NOMO-1 treated with dmso at 0.1 percent for 144 hours (cell line): ENCODE results near the gene NDUFS1.
A peak's percentile ranks its signal among the peaks of the same experiment; 100 is the strongest.
"Not testable (repeated sequence)": the region's sequence is repeated elsewhere in the genome, so short reads cannot be mapped to it uniquely, and the experiment has no call there.

ENCODE experiments used
- DNase-seq: peaks from one replicate; lab custom pipeline; 2025; ENCODE audit not compliant: unreplicated experiment; lab: John Stamatoyannopoulos, UW

NDUFS1 gene

GRCh38 chr2:206159346-206160124 is at the start of gene NDUFS1, which contains the start of gene EEF1B2:
NDUFS1 (minus strand) TSS chr2:206159444; CDS start chr2:206153678, 5,766 bp downstream.
EEF1B2 (plus strand) TSS chr2:206159895; CDS start chr2:206159980, 85 bp downstream.
- peak; percentile 94 for DNase-seq

GRCh38 chr2:206208900-206209299 is 49.7 kb upstream of the NDUFS1 start:
- DNase-seq, result no peak

DNA sequence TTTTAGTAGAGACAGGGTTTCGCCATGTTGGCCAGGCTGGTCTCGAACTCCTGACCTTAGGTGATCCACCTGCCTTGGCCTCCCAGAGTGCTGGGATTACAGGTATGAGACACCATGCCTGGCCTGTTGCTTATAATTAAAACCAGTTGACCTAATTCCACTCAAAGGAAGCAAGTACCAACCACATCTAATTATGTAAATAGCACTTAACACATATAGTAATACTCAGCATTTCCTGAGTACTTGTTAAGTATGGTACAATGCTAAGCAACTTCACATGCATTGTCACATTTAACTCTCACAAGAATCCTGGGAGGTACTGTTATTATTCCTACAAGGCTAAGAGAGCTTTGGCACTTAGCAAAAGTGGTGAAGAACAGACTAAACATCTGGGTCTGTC is 48.1 kb upstream of the NDUFS1 start:
- not testable (repeated sequence) for DNase-seq

DNA sequence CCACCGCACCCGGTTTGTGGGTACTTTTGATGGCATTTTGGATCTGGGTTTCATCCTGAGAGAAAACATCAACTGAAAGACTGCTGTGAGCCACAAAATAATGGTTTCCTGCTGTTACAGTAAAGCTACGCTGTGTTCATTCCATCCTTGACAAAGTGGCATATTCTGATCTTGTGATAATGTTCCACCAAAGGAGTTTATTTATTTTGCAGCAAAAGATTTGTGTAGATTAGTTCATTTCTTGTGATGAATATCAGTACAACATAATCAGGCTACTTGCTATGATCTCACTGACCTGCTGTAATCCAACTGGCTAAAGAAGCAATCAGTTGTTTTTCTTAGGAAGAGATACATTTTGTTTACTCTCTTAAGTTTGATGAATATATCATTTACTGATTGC is 45.5 kb upstream of the NDUFS1 start:
- DNase-seq, result no peak

DNA sequence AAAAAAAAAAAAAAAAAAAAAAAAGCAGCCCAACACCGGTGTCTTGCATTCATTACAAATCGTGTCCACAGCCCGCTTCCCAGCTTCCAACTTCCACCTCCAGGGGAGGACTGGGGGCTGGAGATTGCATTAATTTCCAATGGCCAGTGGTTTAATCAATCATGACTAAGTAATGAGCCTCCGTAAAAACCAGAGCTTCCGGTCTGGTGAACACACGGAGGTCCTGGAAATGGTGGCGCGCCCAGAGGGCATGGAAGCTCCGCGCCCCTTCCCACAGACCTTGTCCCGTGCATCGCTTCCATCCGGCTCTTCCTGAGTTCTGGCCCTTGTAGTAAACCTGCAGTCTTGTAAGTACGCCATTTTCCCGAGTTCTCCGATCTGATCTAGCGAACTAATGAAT is 44.1 kb upstream of the NDUFS1 start:
- no peak for DNase-seq

- DNase-seq, result no peak
These were observed 43.2 kb upstream of the NDUFS1 start for GRCh38 chr2:206202446-206202845.

DNA sequence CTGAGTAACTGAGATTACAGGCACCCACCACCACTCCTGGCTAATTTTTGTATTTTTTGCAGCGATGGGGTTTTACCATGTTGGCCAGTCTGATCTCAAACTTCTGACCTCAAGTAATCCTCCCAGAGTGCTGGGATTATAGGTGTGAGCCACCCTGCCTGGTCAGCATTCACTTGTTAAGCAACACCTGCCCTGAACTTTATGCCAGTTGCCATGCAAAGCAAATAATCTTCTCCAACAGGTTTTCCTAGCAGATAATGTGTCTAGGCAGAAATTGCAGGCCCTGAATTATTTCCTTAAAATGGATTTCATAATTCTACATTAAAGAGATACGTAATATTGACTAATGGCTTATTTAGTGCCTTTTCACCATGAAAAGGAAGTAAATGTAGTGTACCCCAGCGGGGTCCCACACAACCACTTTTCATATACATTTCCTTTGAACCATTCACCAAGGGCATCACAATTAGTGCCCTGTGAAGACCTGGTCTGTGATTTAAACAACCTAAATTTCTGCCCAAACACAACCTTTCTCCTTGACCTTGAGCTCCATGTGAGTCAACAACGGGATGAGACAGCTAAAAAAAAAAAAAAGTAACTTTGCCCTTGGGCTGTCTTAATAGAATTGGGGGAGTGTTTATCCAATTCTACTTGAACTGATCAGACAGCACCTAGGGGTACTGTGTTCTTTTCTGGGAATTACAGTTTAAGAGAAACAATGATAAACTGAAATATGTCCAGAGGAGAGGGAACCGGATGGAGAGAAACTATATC is 42.0 kb upstream of the NDUFS1 start:
- DNase-seq, result no peak

DNA sequence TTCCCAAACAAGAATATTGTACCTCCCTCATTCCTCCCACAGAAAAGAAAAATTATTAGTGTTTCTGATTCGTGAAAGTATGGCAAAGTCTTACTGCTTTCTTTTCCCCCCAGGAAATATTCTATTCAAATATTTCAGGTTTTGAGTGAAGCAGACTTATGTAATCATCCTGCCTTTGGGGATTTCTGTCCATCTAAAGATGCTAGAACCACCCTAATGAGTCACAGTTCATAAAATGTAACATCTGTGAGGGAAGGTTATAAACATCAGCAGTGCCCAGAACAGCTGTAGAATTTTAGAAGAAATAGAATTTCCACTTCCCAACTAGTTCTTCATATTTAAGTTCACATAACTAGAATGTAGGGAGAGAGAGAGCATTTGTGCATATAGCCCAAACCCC is 39.4 kb upstream of the NDUFS1 start:
- no peak for DNase-seq

DNA sequence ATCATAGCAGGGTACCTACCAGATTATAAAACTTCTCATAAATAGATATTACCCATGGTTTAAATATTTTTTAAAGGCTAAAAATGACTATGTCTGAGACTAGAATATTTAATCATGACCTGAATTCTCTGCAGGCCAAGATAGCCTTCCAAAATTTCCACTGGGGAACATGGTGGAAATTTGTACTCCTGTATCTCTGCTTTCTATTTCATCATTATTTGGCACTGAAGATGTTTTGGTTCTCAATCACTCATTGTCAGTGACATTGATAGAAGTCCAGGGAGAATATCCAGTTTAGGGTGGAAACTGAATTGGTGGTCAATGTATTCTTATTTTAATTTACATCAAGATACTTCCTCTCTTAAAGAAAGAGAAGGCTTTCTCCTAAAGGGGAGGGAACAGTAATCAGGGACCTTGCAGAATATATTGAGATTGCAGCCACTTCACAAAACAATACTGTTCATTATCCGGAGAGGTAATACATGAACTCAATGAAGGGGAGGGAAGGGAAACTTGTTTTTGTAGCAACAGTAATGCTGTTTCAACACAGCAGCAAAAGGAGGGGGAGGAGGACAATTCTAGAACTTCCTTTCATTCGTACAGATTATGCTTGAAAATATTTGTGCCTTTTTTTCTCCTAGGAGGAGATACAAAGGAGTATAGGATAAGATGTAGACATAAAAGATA is 34.6 kb upstream of the NDUFS1 start:
- no peak for DNase-seq

DNA sequence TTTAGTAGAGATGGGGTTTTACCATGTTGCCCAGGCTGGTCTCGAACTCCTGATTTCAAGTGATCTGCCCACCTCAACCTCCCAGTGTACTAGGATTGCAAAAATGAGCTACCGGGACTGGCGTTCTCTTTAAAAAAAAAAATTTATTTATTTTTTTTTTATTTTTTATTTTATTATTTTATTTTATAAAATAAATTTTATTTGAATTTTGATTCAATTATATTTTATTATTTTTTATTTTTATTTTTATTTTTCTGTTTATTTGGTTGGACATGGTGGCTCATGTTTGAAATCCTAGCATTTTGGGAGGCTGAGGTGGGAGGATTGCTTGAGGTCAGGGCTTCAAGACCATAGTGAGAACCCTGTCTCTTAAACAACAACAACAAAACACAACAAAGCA is 32.9 kb upstream of the NDUFS1 start:
- DNase-seq, result no peak

- DNase-seq, result no peak
These were observed 31.4 kb upstream of the NDUFS1 start for GRCh38 chr2:206190689-206191088.

- DNase-seq, result no peak
These were observed 30.9 kb upstream of the NDUFS1 start for GRCh38 chr2:206190111-206190510.

DNA sequence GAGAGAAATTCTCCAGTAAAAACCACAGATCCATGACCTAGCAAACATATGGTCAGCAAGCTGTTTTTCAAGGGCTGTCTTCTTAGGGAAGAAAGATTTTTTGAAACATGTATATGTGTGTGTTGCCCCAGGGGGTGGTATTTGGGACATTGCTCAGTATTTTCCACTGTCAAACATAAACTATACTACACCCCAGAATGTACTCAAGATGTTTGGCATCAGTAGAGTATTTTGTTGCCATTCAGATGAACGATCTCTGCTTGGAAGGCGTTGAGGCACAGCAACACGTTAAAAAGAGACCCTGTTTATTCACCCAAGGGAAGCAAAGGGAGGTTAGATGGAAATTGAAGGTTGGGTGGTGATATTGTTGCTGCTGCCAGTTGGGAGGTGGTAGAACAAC is 30.4 kb upstream of the NDUFS1 start:
- no peak for DNase-seq

- not testable (repeated sequence) for DNase-seq
These were observed 22.3 kb upstream of the NDUFS1 start for GRCh38 chr2:206181526-206181925.

- no peak for DNase-seq
These were observed 17.7 kb upstream of the NDUFS1 start for GRCh38 chr2:206176901-206177300.

- no peak for DNase-seq
These were observed 16.9 kb upstream of the NDUFS1 start for GRCh38 chr2:206176121-206176520.

DNA sequence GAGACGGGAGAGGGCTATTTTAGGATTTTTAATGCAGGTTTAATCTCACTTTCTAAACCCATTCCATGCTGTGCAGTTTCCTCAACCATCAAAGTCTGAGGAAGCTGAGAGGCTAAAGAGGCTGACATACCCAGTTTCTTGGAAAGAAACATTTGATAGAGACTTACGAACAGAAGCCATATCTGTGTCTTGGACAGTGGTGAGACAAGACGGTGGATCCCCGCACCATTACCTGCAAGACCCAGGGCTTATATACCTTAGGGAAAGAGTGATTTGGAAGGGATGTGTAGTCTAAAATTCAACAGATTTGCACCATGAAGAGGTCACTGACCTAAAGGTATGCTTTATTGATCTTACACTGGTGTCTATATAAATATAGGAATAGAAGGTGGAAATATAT is 13.9 kb upstream of the NDUFS1 start:
- DNase-seq, result no peak

DNA sequence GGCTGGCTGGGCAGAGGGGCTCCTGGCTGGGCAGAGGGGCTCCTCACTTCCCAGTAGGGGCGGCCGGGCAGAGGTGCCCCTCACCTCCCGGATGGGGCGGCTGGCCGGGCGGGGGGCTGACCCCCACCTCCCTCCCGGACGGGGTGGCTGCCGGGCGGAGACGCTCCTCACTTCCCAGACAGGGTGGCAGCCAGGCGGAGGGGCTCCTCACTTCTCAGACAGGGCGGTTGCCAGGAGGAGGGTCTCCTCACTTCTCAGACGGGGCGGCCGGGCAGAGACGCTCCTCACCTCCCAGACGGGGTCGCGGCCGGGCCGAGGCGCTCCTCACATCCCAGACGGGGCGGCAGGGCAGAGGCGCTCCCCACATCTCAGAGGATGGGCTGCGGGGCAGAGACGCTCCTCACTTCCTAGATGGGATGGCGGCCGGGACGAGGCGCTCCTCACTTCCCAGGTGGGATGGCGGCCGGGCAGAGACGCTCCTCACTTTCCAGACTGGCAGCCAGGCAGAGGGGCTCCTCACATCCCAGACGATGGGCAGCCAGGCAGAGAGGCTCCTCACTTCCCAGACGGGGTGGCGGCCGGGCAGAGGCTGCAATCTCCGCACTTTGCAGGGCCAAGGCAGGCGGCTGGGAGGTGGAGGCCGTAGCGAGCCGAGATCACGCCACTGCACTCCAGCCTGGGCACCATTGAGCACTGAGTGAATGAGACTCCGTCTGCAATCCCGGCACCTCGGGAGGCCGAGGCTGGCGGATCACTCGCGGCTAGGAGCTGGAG is 12.6 kb upstream of the NDUFS1 start:
- not testable (repeated sequence) for DNase-seq

DNA sequence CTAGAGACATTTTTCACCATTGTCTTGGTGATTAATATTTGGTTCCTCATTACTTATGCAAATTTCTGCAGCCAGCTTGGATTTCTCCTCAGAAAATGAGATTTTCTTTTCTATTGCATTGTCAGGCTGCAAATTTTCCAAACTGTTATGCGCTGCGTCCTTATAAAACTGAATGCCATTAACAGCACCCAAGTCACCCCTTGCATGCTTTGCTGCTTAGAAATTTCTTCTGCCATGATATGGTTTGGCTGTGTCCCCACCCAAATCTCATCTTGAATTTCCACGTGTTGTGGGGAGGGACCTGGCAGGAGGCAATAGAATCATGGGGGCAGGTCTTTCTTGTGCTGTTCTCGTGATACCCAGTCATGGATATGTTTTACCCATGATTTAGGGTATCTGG is 9.0 kb upstream of the NDUFS1 start:
- not testable (repeated sequence) for DNase-seq

- DNase-seq, result no peak
These were observed 5.1 kb upstream of the NDUFS1 start for GRCh38 chr2:206164261-206164862.
